ENCODE results near the gene SREK1IP1. TPM values are rescaled to one million over a fixed set of nuclear protein-coding genes. Genes with fewer than 3 reads are reported as not detected.

Gene SREK1IP1
- total and polyA plus RNA-seq, 10 of the 15 experiments (the other 5 are each of a cell fraction or from before 2014, with no cell fraction given), result 9.1 to 60.3 (median 26.9) TPM

DNA sequence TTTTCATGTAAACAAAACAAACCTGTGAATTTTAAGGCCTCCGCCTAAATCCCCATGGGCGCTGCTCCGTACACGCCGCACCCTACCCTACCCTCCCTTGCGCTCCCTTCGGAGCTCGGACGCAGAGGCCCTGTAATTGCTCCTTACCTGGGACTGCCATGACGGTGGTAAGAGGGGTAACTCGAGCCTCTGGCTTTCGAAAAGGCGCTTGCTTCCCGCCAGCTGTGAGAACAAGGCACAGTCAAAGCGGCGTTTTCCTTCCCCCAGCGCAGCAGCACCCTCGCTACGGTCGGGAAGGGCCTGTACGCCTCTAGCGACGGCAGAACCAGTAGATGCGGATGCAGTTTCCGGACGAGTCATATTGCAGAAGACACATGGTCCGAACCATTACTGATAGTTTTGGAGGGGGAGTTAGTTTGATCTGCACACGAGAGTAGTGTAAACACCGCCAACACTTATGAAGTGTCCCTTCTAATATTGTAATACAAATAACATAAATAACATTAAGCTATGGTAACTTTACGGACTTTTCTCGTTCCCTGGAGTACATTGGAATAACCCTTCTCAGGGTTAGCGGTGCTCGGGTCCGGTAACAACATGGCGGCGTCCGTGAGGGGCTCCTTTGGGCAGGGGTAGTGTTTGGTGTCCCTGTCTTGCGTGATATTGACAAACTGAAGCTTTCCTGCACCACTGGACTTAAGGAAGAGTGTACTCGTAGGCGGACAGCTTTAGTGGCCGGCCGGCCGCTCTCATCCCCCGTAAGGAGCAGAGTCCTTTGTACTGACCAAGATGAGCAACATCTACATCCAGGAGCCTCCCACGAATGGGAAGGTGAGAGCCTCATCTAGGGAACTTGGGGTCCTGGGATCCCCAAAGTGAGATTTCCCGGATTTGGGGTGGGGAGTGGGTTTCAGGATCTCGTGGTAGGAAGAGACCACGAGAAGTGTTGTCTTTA lies at the start of gene SREK1IP1, which contains the start of gene CWC27 (continued):
- TF ChIP-seq, protein P1, sequence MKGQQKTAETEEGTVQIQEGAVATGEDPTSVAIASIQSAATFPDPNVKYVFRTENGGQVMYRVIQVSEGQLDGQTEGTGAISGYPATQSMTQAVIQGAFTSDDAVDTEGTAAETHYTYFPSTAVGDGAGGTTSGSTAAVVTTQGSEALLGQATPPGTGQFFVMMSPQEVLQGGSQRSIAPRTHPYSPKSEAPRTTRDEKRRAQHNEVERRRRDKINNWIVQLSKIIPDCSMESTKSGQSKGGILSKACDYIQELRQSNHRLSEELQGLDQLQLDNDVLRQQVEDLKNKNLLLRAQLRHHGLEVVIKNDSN (IDR thresholded peaks at IDR 0.05; ENCODE audit: borderline replicate concordance, extremely low read length, insufficient read depth, low read depth, low read length), result no peak
- no peak for TF ChIP-seq SMC3 (IDR thresholded peaks at IDR 0.05; ENCODE audit: borderline replicate concordance, low read length)
- peak; percentile 79 for TF ChIP-seq TAF1 (IDR thresholded peaks at IDR 0.05; ENCODE audit: borderline replicate concordance, low read depth, low read length)
- peak; percentile 58 for TF ChIP-seq NR2C1 (IDR thresholded peaks at IDR 0.05)
- TF ChIP-seq TCF7 (IDR thresholded peaks at IDR 0.05; ENCODE audit: borderline replicate concordance), result no peak
- peak; percentile 54 for TF ChIP-seq EED (IDR thresholded peaks at IDR 0.05; ENCODE audit: low read depth)
- peak; percentile 82 for TF ChIP-seq SP1 (IDR thresholded peaks at IDR 0.05; ENCODE audit: low read depth, low read length)
- TF ChIP-seq, protein P2, sequence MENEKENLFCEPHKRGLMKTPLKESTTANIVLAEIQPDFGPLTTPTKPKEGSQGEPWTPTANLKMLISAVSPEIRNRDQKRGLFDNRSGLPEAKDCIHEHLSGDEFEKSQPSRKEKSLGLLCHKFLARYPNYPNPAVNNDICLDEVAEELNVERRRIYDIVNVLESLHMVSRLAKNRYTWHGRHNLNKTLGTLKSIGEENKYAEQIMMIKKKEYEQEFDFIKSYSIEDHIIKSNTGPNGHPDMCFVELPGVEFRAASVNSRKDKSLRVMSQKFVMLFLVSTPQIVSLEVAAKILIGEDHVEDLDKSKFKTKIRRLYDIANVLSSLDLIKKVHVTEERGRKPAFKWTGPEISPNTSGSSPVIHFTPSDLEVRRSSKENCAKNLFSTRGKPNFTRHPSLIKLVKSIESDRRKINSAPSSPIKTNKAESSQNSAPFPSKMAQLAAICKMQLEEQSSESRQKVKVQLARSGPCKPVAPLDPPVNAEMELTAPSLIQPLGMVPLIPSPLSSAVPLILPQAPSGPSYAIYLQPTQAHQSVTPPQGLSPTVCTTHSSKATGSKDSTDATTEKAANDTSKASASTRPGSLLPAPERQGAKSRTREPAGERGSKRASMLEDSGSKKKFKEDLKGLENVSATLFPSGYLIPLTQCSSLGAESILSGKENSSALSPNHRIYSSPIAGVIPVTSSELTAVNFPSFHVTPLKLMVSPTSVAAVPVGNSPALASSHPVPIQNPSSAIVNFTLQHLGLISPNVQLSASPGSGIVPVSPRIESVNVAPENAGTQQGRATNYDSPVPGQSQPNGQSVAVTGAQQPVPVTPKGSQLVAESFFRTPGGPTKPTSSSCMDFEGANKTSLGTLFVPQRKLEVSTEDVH (IDR thresholded peaks at IDR 0.05; ENCODE audit: low read depth, partially characterized antibody), result peak; percentile 64
- peak; percentile 82 for TF ChIP-seq NFIC (IDR thresholded peaks at IDR 0.05; ENCODE audit: low read depth, low read length)
- TF ChIP-seq CEBPB (IDR thresholded peaks at IDR 0.05; ENCODE audit: borderline replicate concordance in 1 of 2, low read depth in 2 of 2, low read length in 2 of 2), result no peak
- TF ChIP-seq, protein P3, sequence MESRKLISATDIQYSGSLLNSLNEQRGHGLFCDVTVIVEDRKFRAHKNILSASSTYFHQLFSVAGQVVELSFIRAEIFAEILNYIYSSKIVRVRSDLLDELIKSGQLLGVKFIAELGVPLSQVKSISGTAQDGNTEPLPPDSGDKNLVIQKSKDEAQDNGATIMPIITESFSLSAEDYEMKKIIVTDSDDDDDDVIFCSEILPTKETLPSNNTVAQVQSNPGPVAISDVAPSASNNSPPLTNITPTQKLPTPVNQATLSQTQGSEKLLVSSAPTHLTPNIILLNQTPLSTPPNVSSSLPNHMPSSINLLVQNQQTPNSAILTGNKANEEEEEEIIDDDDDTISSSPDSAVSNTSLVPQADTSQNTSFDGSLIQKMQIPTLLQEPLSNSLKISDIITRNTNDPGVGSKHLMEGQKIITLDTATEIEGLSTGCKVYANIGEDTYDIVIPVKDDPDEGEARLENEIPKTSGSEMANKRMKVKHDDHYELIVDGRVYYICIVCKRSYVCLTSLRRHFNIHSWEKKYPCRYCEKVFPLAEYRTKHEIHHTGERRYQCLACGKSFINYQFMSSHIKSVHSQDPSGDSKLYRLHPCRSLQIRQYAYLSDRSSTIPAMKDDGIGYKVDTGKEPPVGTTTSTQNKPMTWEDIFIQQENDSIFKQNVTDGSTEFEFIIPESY (IDR thresholded peaks at IDR 0.05), result no peak
- no peak for TF ChIP-seq BMI1 (IDR thresholded peaks at IDR 0.05; ENCODE audit: borderline replicate concordance)
- peak; percentile 69; the same call in 1 of the 2 replicates for TF ChIP-seq POLR2AphosphoS2 (IDR thresholded peaks at IDR 0.05; ENCODE audit: low read depth, low read length)
- TF ChIP-seq TCF12 (IDR thresholded peaks at IDR 0.05; ENCODE audit: low read depth, low read length), result peak; percentile 59; the same call in 1 of the 2 replicates
- TF ChIP-seq, protein P4, sequence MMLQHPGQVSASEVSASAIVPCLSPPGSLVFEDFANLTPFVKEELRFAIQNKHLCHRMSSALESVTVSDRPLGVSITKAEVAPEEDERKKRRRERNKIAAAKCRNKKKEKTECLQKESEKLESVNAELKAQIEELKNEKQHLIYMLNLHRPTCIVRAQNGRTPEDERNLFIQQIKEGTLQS (IDR thresholded peaks at IDR 0.05; ENCODE audit: borderline replicate concordance, extremely low read depth, low read depth, low read length), result no peak
- TF ChIP-seq, protein P5, sequence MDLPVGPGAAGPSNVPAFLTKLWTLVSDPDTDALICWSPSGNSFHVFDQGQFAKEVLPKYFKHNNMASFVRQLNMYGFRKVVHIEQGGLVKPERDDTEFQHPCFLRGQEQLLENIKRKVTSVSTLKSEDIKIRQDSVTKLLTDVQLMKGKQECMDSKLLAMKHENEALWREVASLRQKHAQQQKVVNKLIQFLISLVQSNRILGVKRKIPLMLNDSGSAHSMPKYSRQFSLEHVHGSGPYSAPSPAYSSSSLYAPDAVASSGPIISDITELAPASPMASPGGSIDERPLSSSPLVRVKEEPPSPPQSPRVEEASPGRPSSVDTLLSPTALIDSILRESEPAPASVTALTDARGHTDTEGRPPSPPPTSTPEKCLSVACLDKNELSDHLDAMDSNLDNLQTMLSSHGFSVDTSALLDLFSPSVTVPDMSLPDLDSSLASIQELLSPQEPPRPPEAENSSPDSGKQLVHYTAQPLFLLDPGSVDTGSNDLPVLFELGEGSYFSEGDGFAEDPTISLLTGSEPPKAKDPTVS (IDR thresholded peaks at IDR 0.05; ENCODE audit: low read depth, low read length), result no peak
- TF ChIP-seq DPF2 (IDR thresholded peaks at IDR 0.05), result no peak
- TF ChIP-seq BACH1 (IDR thresholded peaks at IDR 0.05; ENCODE audit: borderline replicate concordance), result 0 out of 2 replicates have a peak, but pooled peaks have one; percentile 16
- TF ChIP-seq CHD1 (IDR thresholded peaks at IDR 0.05; ENCODE audit: low read depth, low read length), result peak; percentile 97
- peak; percentile 82 for TF ChIP-seq HCFC1 (IDR thresholded peaks at IDR 0.05; ENCODE audit: low read length)
- 0 out of 2 replicates have a peak, but pooled peaks have one; percentile 26 for TF ChIP-seq PML (IDR thresholded peaks at IDR 0.05; ENCODE audit: low read length)
- TF ChIP-seq TBL1XR1 (IDR thresholded peaks at IDR 0.05; ENCODE audit: low read depth, low read length), result no peak
- no peak for TF ChIP-seq LARP7 (IDR thresholded peaks at IDR 0.05)

All from GM12878 (cell line).